22Rv1 (cell line): ENCODE measurements around the gene SMNDC1.

Experiments
- CTCF ChIP-seq: fragments of 450-650 bp; IDR thresholded peaks from 2 replicates; pipeline ENCODE4 v1.5.1; 2017; ENCODE audit warnings: mild to moderate bottlenecking
- ZFX ChIP-seq: fragments of 450-650 bp; IDR thresholded peaks from 2 replicates; pipeline ENCODE4 v1.6.1; 2017; ENCODE audit warnings: antibody characterized with exemption, borderline replicate concordance

- TF ChIP-seq CTCF, result no peak
- TF ChIP-seq ZFX, result no peak
Observed at GRCh38 chr10:110304394-110304779, 333 bp downstream of the SMNDC1 start.
